Endothelial cell of umbilical vein (primary cell): ENCODE measurements around the gene AKR1C2.
"Not testable (repeated sequence)": the region's sequence is repeated elsewhere in the genome, so short reads cannot be mapped to it uniquely, and the experiment has no call there.

Experiments
- CTCF ChIP-seq, 2 donors: IDR thresholded peaks; 1 replicate in 1 of 2; 2 replicates in 1 of 2; pipeline ENCODE4 v1.5.1; 2011; ENCODE audit warnings: low read length in 2 of 2, mild to moderate bottlenecking in 2 of 2, moderate library complexity in 2 of 2, control low read depth in 1 of 2, inconsistent platforms in 1 of 2, low read depth in 1 of 2; ENCODE audit not compliant: insufficient read depth in 1 of 2; ENCODE audit errors: extremely low read depth in 1 of 2
- EZH2 ChIP-seq: IDR thresholded peaks from 2 replicates; pipeline ENCODE4 v1.6.1; 2012; ENCODE audit warnings: borderline replicate concordance, low read depth, mild to moderate bottlenecking, moderate library complexity, low read length, inconsistent platforms; ENCODE audit not compliant: severe bottlenecking
- GATA2 ChIP-seq: IDR thresholded peaks from 2 replicates; pipeline ENCODE4 v1.7.0; 2011; ENCODE audit warnings: low read depth, mild to moderate bottlenecking, moderate library complexity, mixed read lengths, low read length; ENCODE audit not compliant: insufficient read length, insufficient read depth
- JUN ChIP-seq: IDR thresholded peaks from 2 replicates; pipeline ENCODE4 v1.6.1; 2011; ENCODE audit warnings: borderline replicate concordance, low read depth; ENCODE audit not compliant: insufficient read length, insufficient read depth
- MAX ChIP-seq: IDR thresholded peaks from 2 replicates; pipeline ENCODE4 v1.6.1; 2011; ENCODE audit not compliant: insufficient read depth, insufficient read length
- MYC ChIP-seq: IDR thresholded peaks from one replicate; pipeline ENCODE4 v1.6.1; 2011; ENCODE audit warnings: mild to moderate bottlenecking, low read depth, low read length
- POLR2A ChIP-seq: IDR thresholded peaks from 2 replicates; pipeline ENCODE4 v1.6.1; 2012; ENCODE audit warnings: low read depth, mild to moderate bottlenecking, control low read depth, low read length
- POLR2AphosphoS5 ChIP-seq: IDR thresholded peaks from 2 replicates; pipeline ENCODE4 v1.6.1; 2012; ENCODE audit warnings: low read depth, mild to moderate bottlenecking, control low read depth, low read length, moderate library complexity; ENCODE audit not compliant: insufficient read depth

DNA sequence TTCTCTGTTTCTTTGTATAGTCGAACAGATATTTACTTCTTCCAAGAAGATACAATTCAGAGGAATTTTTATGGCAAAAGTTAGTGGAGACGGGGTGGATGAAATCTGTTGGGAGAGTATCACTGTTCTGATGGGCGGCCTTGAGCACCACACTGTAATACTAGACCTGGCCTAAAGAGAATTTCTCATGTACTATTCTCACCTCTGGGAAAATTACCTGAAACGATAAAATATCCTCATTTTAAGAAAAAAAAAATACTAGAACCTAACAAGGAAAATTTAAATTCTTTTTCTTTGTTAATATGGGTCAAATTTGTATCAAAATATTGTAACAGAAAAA, 39.9 kb downstream of the AKR1C2 start:
- TF ChIP-seq CTCF (IDR thresholded peaks at IDR 0.05; ENCODE audit: extremely low read depth in 1 of 2, insufficient read depth in 1 of 2, low read depth in 1 of 2, low read length in 2 of 2); EZH2; POLR2AphosphoS5; POLR2A; MAX; JUN; MYC; GATA2: not testable (repeated sequence)
